Activated CD8-positive, alpha-beta memory T cell treated with anti-CD3 and anti-CD28 coated beads for 4 hours (primary cell): ENCODE measurements around the gene RIPPLY2.
"Not testable (repeated sequence)": the region's sequence is repeated elsewhere in the genome, so short reads cannot be mapped to it uniquely, and the experiment has no call there.

Experiments
- DNase-seq, 2 donors: peaks; one replicate each; pipeline ENCODE4 v3.0.0-alpha.2; 2020; ENCODE audit warnings: low read depth in 2 of 2

RIPPLY2 gene, protein sequence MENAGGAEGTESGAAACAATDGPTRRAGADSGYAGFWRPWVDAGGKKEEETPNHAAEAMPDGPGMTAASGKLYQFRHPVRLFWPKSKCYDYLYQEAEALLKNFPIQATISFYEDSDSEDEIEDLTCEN

GRCh38 chr6:83853178-83854000 lies at the start of gene RIPPLY2:
Gene RIPPLY2, plus strand, starts transcription at chr6:83853360. Its CDS starts 57 bp downstream, at chr6:83853417.
- DNase-seq = no peak

- not testable (repeated sequence) for DNase-seq
Measured at GRCh38 chr6:83803492-83803891, 49.7 kb upstream of the RIPPLY2 start.

DNA sequence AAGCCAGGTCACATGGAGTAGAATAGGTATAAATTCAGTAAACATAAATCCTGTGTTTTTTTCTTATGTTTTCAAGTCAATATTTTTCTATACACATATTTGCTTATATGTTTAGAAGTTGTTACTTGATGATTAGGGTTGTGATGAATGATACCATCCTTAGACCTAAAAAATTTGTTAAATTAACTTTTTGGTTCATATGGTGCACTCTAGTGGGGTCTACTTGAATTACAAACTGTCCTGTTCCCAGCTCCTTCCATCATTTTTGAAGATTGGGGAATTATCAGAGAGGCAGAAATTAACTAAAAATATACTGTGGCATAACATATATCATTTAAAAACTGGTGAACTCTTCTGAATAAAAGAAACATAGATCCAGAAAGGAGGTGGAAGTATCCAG lies 48.3 kb upstream of the RIPPLY2 start:
- DNase-seq = no peak

DNA sequence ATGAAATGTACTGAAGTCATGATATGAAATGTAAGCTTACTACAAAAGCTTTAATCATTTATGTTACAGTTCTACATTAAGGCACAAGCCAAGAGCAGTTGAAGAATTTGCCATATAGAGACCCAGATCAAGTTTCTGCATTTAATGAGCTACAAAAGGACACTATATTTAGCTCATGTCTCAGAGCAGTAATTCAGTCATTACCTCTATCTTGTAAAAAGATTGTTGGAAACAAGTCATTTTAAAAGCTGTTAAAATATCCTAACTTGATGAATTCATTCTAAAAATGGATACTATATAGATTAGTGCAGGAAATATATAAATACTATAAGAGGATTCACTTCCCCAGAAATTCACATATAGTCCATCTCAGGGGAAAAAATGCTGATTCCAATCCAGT lies 45.2 kb upstream of the RIPPLY2 start:
- DNase-seq = no peak

- DNase-seq = no peak
Measured at GRCh38 chr6:83808926-83809325, 44.2 kb upstream of the RIPPLY2 start.

GRCh38 chr6:83812595-83812994 lies 40.6 kb upstream of the RIPPLY2 start:
- DNase-seq = no peak

DNA sequence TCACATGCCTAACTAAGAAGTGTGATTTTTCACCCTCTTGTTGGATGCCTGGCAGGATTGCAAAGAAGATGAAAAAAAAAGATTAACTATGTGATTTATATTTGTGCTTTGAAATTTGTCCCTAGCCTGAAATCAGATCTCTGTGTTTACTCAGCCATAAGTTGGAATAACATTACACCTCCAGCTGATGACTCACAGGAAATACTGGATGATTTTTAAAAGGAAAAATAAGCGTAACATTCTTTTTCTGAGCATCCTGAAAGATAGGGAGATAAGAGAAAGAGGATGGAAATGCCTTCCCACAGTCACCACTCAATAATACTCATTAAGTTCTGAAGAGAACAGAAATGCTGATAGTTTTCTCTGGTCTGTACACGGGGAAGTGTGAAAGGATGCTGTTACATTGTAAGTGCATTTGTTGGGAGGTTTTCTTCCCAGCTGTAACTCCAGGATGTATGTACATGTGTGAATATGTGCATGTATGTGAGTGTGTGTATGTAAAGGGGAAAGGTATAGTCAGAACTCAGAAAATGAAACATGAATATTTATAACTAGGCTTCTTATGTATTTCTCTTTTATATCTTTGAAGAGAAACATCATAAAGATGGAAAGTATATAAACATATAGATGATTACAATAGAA lies 37.4 kb upstream of the RIPPLY2 start:
- no peak for DNase-seq

DNA sequence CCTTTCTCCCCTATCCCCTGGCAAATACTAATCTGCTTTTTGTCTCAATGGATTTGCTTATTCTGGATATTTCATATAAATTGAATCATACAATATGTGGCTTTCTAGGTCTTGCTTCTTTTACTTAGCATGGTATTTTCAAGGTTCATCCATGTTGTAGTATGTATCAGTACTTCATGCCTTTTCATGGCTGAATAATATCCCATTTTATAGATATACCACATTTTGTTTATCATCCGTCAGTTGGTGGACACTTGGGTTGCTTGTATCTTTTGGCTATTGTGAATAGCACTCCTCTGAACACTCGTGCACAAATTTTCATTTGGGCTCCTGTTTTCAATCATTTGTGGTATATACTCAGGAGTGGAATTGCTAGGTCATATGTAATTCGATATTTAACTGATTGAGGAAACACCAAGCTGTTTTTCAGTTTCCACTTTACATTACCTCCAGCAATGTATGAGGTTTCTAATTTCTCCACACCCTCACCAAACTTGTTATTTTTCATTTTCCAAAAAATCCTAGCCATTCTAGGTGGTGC lies 30.5 kb upstream of the RIPPLY2 start:
- DNase-seq = no peak

DNA sequence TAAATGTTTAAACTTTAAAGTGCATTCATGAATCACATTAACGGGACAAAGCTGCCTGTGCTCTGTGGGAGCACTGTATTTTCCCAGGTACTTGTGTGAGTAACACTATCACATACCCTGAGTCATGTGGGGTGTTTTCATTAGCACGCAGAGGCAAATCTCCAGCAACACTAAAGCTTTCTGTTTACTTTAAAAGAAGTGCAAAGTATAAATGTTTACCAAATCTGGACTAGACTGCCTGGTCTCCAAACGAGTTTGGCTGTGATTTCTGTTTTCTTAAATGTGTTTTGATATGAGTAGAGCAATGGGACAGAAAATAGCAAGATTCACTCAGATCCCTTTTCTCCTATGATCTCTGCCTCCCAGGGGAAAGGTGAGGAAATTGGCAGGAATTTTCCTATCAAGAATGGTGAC lies 28.8 kb upstream of the RIPPLY2 start:
- DNase-seq = no peak

DNA sequence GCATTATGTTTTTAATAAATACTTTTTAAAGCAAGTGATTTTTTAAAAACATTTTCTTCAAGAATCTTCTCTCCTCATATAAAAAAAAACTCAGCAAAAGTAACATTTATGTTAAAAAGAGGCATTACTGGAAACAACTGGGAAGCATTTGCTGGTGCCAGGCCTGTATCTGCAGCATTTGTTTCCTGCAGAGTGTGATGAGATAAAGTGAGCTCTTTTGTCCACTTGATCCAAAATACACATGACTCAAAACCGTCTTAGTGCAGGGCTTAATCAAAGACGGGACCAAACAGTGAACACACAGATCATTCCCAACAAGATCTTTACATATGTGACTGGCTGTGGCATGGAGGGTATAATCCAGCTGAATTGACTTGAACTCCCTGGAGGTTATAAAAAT lies 28.3 kb upstream of the RIPPLY2 start:
- DNase-seq = no peak

GRCh38 chr6:83827050-83827449 lies 26.1 kb upstream of the RIPPLY2 start:
- no peak for DNase-seq

DNA sequence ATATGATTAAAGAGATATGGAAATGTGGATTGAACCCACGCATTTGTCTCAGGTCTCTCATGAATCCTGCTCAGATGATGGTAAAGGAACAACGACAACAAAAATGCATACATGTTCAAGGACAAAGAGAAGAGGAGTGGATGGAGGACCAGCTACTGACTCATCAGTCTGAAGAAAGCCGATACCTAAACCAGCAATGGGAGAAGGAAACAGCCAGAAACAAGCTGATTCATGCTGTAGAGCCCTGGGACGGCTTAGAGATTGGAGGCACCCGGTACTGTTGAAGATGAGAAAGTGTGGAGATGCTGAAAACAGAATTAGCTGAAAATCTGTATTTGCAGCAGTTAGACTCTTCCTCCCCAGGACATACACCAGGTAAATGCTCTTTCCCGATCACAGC lies 14.4 kb upstream of the RIPPLY2 start:
- no peak for DNase-seq

- DNase-seq = no peak
Measured at GRCh38 chr6:83844170-83844569, 9.0 kb upstream of the RIPPLY2 start.

- no peak for DNase-seq
Measured at GRCh38 chr6:83846291-83846690, 6.9 kb upstream of the RIPPLY2 start.

GRCh38 chr6:83847179-83847578 lies 6.0 kb upstream of the RIPPLY2 start:
- DNase-seq = no peak

DNA sequence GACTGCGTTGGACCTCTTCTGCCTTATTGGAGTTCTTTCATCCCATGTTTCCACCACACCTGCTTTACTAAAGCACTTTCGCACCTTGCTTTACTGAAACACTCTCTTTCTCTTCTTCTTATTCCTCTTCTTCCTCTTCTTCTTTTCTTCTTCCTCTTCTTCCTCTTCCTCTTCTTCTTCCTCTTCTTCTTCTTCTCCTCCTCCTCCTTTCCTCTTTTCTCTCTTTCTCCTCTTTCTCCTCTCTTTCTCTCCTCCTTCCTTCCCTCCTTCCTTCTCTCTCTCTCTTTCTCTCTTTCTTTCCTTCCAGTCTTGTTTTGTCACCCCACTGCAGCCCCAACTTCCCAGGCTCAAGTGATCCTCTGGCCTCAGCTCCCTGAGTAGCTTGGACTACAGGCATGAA lies 4.0 kb upstream of the RIPPLY2 start:
- DNase-seq = no peak

- DNase-seq = no peak
Measured at GRCh38 chr6:83849610-83850009, 3.5 kb upstream of the RIPPLY2 start.

DNA sequence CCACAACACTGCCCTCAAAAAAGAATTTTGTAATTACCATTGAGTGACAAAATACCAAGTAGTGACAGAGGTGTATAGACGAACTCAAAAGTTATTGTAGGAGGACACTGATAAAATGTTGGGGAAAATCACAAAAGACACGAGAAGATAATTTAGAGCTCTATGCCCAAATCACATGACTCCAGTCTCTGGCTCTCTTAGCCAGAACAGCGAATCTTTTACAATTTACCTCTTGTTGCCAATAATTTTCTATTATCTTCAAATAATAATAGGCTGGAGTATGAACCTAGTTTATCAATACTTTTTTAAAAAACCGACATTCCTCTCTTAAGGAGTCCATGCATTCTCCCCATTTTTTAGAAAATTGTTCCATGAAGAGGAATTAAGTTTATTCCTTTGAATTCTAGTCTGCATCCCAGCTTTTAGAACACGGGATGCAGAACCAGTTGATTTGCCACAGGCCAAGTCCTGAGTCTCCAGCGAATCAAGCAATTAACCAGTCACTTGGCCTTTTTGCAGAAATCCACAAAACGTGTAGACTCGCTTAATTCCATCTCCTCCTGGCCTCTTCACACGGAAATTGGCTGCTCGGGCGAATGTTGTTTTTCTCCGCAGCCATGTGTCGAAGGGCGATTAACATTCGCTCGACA lies 507 bp upstream of the RIPPLY2 start:
- DNase-seq = no peak

DNA sequence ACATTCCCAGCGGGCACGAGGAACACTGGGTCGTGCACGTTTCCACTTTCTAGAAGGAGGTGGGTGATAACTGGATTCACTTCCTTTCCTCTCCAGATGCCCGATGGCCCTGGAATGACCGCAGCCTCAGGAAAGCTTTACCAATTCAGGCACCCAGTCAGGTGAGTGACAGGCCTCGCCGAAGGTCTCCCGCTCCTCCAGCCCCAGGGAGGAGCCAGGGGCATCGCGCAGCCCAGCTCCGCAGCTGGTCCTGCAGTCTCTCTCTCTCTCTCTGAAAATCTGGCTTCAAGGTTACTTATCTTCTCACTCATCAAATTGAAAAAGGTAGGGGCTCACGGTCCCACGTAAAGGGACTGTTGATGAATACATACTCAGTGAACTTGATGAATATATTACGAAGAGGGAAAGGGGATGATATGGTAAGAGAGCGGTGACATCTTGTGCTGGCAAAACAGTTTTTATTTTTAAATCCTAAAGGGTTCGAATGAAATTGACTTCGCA lies 891 bp downstream of the RIPPLY2 start:
- no peak for DNase-seq

DNA sequence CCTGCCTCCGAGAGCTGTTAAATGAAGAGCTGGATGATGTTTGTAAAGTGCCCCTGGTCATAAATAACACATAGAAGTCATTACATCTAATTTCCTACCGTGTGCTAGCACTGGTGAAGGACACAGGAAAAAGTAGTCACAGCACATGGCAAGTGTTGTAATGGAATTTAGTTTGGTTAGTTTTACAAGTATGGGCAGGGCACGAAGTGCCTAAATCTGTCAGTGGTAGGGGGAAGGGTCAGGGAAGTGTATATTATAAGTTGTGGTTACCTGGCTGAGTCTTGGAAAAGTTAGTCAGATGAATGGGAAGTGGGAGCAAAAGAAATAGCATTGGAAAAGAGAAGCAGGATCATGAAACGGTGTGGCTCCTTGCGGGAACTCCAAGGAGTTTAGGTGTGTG lies 1.6 kb downstream of the RIPPLY2 start:
- DNase-seq = no peak

DNA sequence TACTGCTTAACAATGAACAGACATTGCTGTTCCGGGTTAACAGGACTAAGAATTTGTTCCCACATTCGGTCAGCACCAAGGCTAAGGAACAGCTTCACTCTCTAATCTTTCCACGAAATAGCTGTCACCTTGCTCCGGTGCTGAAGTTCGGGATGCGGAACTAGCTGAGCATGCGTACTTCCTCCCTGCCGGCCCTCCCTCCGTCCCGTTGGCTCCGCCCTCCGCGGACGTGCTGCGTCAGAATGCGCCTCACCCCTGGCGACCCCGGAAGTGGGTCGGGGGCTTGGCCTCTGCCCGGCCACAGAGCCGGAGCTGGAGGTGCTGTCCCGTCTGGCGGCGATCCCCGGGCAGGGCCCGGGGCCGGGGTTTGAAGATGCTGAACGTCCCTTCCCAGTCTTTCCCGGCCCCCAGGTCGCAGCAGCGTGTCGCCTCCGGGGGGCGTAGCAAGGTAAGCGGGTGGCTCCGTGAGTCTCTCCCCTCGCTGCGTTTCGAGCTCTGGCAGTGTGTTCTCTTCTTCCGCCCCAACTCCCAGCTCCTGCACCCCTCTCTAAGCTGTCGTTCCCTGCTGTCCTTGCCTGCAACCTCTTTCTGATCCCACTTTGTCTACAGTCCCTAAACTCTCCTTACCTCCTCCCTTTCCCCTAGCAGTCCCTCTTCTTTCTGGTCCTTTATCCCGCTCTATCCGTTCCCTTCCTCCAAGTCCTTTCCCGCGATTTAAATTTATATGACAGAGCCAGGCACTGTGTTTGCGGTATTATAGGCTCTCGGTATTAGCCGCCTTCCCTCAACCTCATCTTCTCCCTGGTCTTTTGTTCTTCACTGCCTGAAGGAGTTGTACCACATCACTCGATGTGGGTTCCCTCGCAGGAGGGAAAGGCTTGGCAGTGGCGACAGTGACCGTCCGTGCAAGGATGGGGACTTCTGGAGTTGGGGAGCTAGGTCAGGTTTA lies 6.5 kb downstream of the RIPPLY2 start, which contains the start of gene CYB5R4:
TSS of gene CYB5R4 (plus strand) at position 280 of the 949 bp plus-strand sequence. CDS start at position 374, 94 bp downstream.
- DNase-seq = peak; percentile 82
